HG03575 (cell line): ENCODE measurements around the gene SIGLEC15.
"Not testable (repeated sequence)": the region's sequence is repeated elsewhere in the genome, so short reads cannot be mapped to it uniquely, and the experiment has no call there.

Source experiments
- ATAC-seq: cut with Tn5 transposase; IDR thresholded peaks from one replicate; pipeline ENCODE4 v1.9.1; 2021; ENCODE audit not compliant: unreplicated experiment, insufficient number of reproducible peaks, low FRiP score; ENCODE audit errors: extremely low read depth

The SIGLEC15 gene

DNA sequence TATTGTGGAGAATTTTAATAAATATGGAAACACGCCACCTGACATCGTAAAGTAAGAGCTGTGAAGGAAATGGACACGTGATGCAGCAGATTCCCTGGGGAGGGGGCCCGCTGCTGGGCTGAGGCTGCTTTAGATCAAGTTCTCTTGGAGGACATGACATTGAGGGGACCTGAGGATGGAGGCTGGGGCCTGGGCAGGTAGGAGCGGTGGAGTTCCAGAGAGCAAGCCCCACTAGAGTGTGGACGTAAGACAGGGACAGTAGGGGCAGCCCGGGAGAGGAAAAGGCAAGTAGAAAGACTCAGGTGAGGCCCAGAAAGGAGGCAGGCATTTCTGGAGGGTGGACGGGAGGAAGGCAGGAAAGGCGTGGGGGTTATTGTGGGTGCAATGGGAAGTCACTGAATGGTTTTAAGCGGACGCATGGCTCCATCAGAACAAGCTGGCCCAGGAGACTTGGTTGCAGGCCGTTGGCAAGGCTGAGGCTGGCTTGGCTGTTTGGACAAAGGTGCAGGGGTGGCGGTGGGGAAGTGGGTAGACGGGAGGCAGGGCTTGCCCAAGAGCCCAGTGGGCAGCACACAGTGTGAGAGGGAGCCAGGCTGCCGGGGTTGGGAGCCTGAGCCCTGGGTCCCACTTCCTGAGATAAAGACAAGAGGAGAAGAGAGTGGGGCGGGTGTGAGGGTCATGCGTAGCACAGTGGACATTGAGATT lies 15.7 kb downstream of the SIGLEC15 start:
- ATAC-seq = no peak

DNA sequence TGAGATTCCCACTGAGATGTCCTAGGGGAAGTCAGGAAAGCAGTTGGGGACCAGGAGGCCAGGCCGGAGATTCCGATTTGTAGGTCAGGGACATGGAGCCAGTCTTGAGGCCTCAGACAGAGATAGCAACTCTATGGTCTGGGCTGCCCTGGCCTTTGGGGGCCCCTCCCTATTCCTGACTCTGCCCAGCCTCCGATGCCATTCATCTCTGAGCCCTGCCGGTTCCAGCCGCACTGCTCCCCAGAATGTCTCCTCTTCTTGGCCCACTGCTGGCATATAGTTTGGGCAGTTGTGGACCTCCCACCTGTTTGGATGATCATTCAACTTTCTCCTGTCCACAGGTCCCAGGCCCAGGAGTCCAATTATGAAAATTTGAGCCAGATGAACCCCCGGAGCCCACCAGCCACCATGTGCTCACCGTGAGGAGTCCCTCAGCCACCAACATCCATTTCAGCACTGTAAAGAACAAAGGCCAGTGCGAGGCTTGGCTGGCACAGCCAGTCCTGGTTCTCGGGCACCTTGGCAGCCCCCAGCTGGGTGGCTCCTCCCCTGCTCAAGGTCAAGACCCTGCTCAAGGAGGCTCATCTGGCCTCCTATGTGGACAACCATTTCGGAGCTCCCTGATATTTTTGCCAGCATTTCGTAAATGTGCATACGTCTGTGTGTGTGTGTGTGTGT lies 16.4 kb downstream of the SIGLEC15 start:
- no peak for ATAC-seq

DNA sequence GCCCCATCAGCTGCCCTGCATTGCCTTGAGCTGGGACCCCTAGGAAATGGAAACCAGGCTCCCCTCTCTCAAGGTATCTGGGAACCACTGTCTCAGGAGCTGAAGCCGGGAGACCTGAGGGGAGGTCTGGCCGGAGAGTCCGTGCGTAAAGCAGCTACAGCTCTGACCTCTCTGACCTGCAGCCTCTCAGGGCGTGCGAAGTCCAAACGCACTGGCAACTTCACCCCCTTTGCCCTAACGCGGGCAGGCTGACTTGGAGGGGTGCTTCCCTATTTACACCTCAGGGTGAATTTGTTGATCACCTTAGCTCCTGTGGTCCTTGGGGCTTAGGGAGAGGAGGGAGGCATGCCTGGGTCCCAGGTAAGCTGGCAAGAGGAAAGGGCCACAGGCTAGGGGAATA lies 17.5 kb downstream of the SIGLEC15 start:
- no peak for ATAC-seq

DNA sequence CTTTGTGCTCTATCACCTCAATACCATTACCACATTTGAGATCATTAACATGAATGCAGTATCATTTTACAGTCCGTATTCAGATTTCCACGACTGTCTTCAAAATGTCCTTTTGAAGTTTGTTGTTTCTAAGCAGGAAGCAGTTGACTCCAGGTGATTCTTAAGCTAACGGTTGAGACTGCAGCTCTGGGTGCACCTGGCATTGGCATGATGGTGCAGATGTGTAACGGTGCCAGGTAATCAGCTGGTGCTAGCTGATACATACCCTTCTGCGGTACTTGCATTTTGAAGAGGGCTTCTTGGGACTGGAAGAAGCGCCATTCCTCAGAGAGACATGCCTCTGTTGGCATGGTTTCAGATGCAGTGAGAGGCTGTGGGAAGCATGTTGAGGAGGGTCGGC lies 19.5 kb downstream of the SIGLEC15 start:
- no peak for ATAC-seq

DNA sequence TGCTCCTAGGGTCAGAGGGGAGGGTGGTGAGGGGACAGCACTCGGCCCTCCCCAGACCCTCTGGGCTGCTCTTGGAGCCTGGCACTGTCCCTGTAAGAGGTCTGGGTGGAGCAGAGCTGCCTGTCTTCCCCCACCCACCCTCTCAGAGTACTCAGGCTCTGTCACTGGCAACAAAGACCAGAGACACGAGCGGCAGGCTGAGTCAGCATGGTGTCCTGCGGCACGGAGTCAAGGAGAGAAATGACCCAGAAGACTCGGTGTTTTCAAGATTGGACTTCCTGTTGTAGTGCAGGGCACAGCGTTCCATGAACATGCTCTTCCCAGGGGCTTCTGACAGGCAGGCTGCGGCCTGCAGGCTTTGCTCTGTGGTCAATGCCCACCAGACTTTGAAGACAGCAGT lies 19.9 kb downstream of the SIGLEC15 start:
- no peak for ATAC-seq

DNA sequence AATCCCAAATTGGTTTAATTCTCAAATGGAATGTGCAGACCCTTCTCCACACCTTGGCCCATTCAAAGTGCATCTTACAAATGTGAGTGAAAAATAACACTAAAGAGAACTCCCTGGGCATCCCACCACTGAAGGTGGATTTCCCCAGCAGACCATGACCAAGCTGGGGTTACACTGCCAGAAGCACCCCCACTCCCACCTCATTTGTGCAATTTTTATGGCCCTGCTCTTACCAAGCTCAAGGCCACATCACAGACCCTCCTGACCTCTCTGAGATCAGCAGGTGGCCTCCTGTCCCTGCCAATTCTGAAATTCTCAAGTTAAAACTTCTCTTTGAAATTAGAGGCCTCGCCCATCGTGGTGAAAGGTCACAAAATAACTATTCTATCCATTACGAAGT lies 21.6 kb downstream of the SIGLEC15 start:
- ATAC-seq = no peak

DNA sequence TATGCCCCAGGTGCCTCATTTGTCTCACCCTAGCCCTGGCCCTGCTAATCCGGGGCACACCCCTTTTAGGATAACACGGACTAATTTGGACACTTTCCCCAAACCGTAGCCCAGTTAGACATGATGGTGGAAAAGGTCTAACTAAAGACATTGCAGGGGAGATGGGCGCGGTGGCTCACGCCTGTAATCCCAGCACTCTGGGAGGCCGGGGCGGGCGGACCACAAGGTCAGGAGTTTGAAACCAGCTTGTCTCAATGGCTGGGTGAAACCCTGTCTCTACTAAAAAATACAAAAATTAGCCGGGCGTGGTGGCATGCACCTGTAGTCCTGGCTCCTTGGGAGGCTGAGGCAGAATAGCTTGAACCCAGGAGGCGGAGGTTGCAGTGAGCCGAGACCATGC lies 23.2 kb downstream of the SIGLEC15 start:
- not testable (repeated sequence) for ATAC-seq

DNA sequence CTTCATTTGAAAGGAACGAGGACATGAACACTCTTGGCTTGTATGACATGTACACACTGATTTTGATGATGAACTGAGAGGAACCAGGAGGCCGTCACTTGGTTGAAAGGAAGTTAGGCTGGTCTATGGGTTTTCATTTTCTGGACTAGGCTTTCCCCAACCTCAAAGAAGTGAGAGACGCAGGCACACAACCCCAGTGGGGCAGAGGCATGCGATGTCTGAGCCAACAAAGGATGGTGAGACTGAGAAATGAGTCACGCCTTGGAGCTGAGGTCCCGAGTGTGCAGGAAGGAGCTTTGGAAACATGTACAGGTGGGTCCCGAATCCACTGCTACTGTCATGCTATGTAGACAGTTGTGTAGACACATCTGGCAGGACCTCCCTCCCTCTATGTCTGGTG lies 24.1 kb downstream of the SIGLEC15 start:
- ATAC-seq = no peak

DNA sequence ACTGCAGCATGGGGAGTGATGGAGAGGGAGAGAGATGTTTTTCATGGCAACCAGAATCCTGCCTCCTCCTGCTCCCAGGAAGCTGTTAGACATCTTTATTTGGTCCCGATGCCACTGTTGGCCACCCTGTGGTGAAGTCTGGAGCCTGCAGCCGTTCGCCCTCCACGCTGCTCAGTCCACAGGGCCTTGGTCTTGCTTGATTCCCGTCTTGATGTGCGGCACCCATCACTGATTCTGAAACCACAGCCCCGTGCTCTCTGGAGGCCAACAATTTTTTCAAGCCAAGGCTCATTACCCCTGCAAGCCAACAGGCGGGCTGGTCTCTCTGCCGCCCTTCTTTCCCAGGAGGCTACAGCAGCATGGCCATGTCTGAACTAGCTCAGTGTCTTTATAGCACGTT lies 24.5 kb downstream of the SIGLEC15 start:
- no peak for ATAC-seq

DNA sequence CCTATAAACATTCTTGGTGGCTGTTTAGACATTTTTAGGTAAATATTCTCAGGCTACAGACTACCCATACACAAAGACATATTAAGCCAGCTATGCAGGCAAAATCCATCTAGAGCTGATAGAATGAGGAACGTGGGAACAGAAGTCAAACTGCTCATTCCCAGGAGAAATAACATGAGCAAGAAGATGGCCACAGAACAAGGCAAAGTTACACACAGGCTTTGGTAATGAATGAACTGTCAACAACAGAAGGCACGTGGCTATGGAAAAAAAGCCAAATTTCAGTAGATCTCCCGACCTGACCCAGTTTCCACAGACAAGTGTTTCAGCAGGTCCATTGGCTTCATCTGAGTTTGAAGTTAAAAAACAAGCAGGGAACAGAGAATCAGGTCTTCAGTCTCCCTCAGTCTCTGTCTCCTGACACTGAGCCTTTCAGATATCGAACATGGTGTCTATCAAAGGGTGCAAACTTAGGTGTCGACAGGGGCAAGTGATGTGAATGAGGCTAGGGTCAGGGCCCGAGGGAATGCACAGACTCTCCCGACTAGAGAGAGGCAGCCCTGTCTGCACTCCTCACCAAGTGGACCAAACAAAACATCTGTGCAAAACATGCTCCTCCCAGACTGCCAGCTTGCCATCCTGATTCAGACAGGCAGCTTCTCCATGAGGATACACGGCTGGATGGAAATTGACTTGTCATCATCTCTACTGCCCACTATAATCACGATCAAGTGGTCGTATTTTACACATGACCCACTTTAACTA lies 25.9 kb downstream of the SIGLEC15 start:
- ATAC-seq = no peak

DNA sequence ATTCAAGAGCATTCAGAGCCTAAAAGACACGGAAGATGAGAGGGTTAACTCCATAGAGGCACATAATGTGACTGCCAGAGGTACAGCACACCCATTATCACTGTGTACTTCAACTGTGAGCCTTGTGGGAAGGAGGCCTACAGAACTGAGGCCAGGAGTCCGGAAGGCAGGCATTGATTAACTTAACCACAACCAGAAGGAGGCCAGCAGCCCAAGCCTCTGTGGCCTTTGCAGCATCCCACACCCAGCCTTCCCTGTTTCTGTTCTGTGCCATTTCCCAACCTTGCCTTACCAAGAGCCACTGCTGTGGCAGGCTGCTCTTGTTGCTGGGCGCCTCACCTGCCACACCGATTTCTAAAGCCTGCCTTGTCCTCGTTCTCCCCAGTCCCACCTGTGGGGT lies 27.2 kb downstream of the SIGLEC15 start:
- no peak for ATAC-seq

DNA sequence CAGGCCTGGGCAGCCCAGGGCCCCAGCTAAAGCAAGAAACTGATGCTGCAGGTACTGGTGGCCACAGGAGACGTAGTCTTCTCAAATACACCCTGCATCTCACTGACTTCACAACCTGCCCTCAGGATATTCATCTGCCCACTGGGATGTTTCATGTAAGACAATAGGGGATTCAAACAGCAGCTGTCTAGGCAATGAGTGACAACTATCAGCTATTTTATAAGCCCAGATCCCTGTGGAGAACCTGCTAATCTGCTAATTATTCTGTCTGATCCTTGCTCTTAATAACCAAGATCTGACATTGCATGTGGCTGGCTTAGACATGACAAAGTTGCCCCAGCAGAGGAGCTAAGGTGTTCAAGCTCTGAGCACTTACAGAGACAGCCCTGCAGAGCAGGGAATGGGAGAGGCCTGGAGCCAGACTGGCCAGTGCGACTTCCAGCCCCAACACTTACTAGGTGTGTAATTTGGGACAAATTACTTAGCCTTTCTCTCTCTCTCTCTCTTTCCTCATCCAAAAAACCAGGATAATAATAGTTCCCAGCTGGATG lies 28.6 kb downstream of the SIGLEC15 start:
- ATAC-seq = no peak

DNA sequence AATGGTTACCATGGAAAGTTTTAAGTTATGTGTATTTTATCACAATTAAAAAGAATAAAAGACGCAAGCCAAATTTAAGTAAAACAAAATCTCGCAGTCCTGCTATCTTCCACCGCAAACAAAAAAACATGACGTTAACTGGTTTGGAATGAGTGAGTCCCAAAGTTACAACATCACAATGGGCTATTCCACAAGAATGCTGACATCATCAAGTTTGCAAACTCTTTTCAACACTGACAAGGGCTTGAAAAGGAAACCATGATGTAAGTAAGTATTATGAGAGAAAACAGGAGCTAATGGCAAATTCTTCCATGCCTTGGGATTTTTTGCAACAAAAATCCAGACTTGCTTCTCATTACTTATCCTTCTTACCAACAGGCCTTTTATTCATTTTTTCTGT lies 31.1 kb downstream of the SIGLEC15 start:
- no peak for ATAC-seq

DNA sequence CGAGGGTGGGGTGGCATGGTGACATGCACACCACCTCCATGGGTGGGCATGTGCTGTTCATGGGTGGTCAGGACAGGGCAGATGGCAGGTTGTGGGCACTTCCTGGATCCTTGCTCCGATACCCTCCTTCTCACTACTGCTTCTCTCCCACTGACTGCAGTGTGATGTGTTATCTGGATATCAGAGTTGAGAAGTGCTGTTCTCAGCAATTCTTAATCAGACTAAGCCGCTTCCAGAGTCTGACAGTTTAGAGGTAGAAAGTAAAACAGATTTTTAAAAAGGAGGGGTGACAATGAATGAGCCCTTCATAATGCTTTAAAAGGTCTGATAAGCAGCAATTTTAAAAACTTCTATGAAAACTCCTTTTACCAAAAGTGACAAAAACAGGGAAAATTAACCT lies 33.9 kb downstream of the SIGLEC15 start:
- ATAC-seq = no peak

DNA sequence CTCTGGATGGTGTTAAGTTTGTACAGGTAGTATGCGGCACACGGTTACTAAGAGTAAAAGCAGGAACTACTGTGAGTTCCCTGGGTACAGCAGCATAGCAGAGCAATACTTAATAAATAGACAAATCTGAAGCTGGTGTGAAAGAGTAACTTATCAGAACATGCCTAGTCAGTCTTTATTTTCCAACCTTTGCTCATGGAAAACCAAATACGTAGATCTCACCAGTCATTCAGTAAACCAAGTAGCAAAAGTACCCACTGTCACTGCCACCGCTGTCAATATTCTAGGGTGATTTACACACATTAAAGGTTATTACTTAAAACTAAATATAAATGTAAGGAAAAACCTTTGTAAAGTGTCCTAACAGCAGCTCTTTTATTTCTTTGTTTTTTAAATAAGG lies 35.0 kb downstream of the SIGLEC15 start:
- no peak for ATAC-seq

DNA sequence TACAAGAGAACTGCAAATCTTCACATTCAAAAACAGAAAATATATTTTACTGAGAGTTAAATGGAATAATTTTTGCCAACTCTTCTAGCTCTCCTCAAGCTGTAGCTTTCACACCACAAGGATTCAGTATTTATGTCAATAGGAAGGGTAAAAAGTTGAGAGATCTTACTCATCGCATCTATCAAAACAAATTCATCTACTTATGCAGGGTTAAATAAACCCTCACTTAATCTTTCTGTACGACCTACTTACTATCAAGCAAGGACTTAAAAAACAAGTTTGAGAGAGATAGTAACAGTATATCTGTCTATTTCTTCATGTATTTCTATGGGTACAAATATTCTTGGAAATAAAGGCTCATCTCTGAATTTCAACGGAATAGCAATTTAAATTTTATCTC lies 35.5 kb downstream of the SIGLEC15 start:
- no peak for ATAC-seq

DNA sequence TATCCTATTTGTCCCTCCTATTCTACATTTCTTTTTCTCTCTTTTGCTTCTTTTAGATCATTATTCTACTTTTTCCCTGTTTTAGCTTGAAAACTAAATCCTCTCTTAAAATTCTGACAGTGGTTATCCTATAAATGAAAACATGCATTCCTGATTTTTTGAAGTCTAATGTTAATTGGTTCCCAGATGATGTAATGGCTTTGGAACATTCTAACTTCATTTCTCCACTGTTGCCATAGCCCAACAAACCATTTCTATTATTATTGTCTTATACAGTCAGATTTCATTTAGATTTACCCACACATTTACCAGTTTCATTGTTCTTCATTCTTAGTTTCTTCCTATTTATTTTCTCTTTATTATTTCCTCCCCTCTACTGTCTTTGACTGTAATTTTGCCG lies 36.5 kb downstream of the SIGLEC15 start:
- ATAC-seq = no peak

DNA sequence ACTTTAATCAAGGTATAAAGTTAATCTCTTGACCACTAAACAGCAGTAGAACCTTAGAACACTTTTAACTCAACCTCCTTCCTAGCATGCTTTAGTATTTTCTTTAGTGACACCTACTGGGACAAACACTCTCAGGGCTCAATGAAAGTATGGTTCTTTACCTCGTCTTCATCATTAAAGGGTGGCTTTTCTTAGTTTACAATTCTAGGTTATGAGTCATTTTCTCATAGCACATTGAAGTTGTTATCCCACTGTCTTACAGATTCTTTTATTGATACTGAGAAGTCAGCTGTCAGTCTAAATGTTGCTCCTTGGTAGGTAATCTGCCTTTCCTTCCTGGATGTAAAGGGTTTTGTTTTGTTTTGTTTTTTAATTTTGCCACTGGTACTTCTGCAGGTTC lies 38.0 kb downstream of the SIGLEC15 start:
- ATAC-seq = no peak

DNA sequence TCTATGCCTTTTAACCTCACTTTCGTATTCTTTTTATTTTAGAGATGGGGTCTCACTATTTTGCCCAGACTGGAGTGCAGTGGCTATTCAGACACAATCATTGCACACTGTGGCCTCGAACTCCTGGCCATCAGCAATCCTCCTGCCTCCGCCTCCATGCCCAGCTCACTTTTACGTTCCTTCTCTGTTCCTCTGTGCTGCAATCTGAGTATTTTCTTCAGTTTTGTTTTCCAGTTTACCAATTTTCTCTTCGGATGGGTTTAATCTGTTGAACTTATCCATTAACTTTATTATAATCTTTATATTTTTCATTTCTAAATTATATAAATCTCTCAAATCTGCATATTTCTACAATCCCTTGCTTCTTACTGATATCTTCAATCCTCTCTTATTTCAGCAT lies 38.6 kb downstream of the SIGLEC15 start:
- ATAC-seq = no peak

DNA sequence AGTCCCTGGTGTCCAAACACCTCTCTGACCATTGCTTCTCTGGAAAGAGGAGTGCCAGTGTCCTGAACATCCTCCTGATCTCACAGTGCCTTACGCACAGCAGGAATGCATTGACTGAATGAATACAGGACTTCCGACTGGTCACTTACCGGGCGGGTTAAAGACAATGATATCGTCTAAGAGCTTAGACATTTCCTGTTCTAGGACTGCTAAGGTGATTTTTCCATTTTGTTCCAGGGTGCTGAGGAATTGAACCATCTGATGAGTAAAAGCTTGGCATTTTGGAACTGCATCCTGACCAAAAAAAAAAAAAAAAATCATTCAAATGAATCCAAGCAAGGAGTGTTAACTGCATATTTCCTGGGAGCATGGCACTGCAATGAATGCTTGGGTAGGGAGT lies 40.0 kb downstream of the SIGLEC15 start:
- ATAC-seq = no peak
